Measurements from ENCODE around the gene MRPL55.

Gene MRPL55

GRCh38 chr1:228109073-228109961, at the start of gene MRPL55:
MRPL55 (minus strand) TSS chr1:228109299; CDS start chr1:228108260, 1,039 bp downstream.
- Histone ChIP-seq H3K27ac (ENCODE audit: low read length) (peak within 1 kb of the TSS; percentile 18), H3K4me1 (ENCODE audit: insufficient read depth, low read length) (peaks cover 4% of the 10 kb centered on the region), H3K9me3 (ENCODE audit: insufficient read depth, low read depth, low read length) (no peaks in the 10 kb centered on the region), H3K4me3 (ENCODE audit: low read length) (peak within 1 kb of the TSS; percentile 98), H3K9ac (ENCODE audit: low read depth, low read length) (peak within 1 kb of the TSS; percentile 94), H3K27me3 (ENCODE audit: insufficient read depth, low read length) (peaks cover 15% of the 10 kb centered on the region; the same call in 1 of the 2 replicates), H3K36me3 (ENCODE audit: insufficient read depth, low read depth, low read length) (peaks cover 21% of the 10 kb centered on the region)

GRCh38 chr1:228158151-228159007, 49.3 kb upstream of the MRPL55 start:
- peaks cover 4% of the 10 kb centered on the region; the same call in 1 of the 2 replicates for H3K4me1 ChIP-seq (ENCODE audit: insufficient read depth, low read length)
- no peak overlapping the region for H3K27ac ChIP-seq (ENCODE audit: low read length)
- H3K27me3 ChIP-seq (ENCODE audit: insufficient read depth, low read length), result no peaks in the 10 kb centered on the region; the same call in 1 of the 2 replicates
- H3K4me3 ChIP-seq (ENCODE audit: low read length), result no peak overlapping the region
- H3K9ac ChIP-seq (ENCODE audit: low read depth, low read length), result no peak overlapping the region
- H3K36me3 ChIP-seq (ENCODE audit: insufficient read depth, low read depth, low read length), result no peaks in the 10 kb centered on the region
- no peaks in the 10 kb centered on the region for H3K9me3 ChIP-seq (ENCODE audit: insufficient read depth, low read depth, low read length)

- Histone ChIP-seq H3K4me1 (ENCODE audit: insufficient read depth, low read length) (peaks cover 4% of the 10 kb centered on the region; the same call in 1 of the 2 replicates), H3K4me3 (ENCODE audit: low read length) (no peak overlapping the region), H3K27me3 (ENCODE audit: insufficient read depth, low read length) (no peaks in the 10 kb centered on the region; the same call in 1 of the 2 replicates), H3K36me3 (ENCODE audit: insufficient read depth, low read depth, low read length) (no peaks in the 10 kb centered on the region), H3K9ac (ENCODE audit: low read depth, low read length) (no peak overlapping the region), H3K27ac (ENCODE audit: low read length) (no peak overlapping the region), H3K9me3 (ENCODE audit: insufficient read depth, low read depth, low read length) (no peaks in the 10 kb centered on the region)
These were observed 48.6 kb upstream of the MRPL55 start for GRCh38 chr1:228157729-228158126.

GRCh38 chr1:228156941-228157728, 48.0 kb upstream of the MRPL55 start:
- Histone ChIP-seq H3K27me3 (ENCODE audit: insufficient read depth, low read length) (no peaks in the 10 kb centered on the region; the same call in 1 of the 2 replicates), H3K27ac (ENCODE audit: low read length) (no peak overlapping the region), H3K4me1 (ENCODE audit: insufficient read depth, low read length) (no peaks in the 10 kb centered on the region; the same call in 1 of the 2 replicates), H3K9me3 (ENCODE audit: insufficient read depth, low read depth, low read length) (no peaks in the 10 kb centered on the region), H3K4me3 (ENCODE audit: low read length) (no peak overlapping the region), H3K36me3 (ENCODE audit: insufficient read depth, low read depth, low read length) (no peaks in the 10 kb centered on the region), H3K9ac (ENCODE audit: low read depth, low read length) (no peak overlapping the region)

- Histone ChIP-seq H3K9ac (ENCODE audit: low read depth, low read length) (no peak overlapping the region), H3K4me3 (ENCODE audit: low read length) (no peak overlapping the region), H3K4me1 (ENCODE audit: insufficient read depth, low read length) (no peaks in the 10 kb centered on the region), H3K9me3 (ENCODE audit: insufficient read depth, low read depth, low read length) (no peaks in the 10 kb centered on the region), H3K27me3 (ENCODE audit: insufficient read depth, low read length) (no peaks in the 10 kb centered on the region; the same call in 1 of the 2 replicates), H3K27ac (ENCODE audit: low read length) (no peak overlapping the region), H3K36me3 (ENCODE audit: insufficient read depth, low read depth, low read length) (no peaks in the 10 kb centered on the region)
These were observed 47.4 kb upstream of the MRPL55 start for GRCh38 chr1:228156515-228156881.

GRCh38 chr1:228155596-228156514, 46.8 kb upstream of the MRPL55 start:
- Histone ChIP-seq H3K36me3 (ENCODE audit: insufficient read depth, low read depth, low read length) (no peaks in the 10 kb centered on the region), H3K27me3 (ENCODE audit: insufficient read depth, low read length) (no peaks in the 10 kb centered on the region; the same call in 1 of the 2 replicates), H3K9me3 (ENCODE audit: insufficient read depth, low read depth, low read length) (no peaks in the 10 kb centered on the region), H3K27ac (ENCODE audit: low read length) (no peak overlapping the region), H3K4me1 (ENCODE audit: insufficient read depth, low read length) (no peaks in the 10 kb centered on the region), H3K9ac (ENCODE audit: low read depth, low read length) (no peak overlapping the region), H3K4me3 (ENCODE audit: low read length) (no peak overlapping the region)

GRCh38 chr1:228154670-228155571, 45.8 kb upstream of the MRPL55 start:
- Histone ChIP-seq H3K9ac (ENCODE audit: low read depth, low read length) (no peak overlapping the region), H3K4me3 (ENCODE audit: low read length) (no peak overlapping the region), H3K9me3 (ENCODE audit: insufficient read depth, low read depth, low read length) (no peaks in the 10 kb centered on the region), H3K36me3 (ENCODE audit: insufficient read depth, low read depth, low read length) (no peaks in the 10 kb centered on the region), H3K4me1 (ENCODE audit: insufficient read depth, low read length) (no peaks in the 10 kb centered on the region), H3K27me3 (ENCODE audit: insufficient read depth, low read length) (no peaks in the 10 kb centered on the region), H3K27ac (ENCODE audit: low read length) (no peak overlapping the region)

- Histone ChIP-seq H3K9ac (ENCODE audit: low read depth, low read length) (no peak overlapping the region), H3K4me3 (ENCODE audit: low read length) (no peak overlapping the region)
These were observed 45.0 kb upstream of the MRPL55 start for GRCh38 chr1:228154021-228154669.

GRCh38 chr1:228152918-228153258, 43.8 kb upstream of the MRPL55 start:
- no peaks in the 10 kb centered on the region for H3K4me1 ChIP-seq (ENCODE audit: insufficient read depth, low read length)
- no peak overlapping the region for H3K9ac ChIP-seq (ENCODE audit: low read depth, low read length)
- H3K9me3 ChIP-seq (ENCODE audit: insufficient read depth, low read depth, low read length), result no peaks in the 10 kb centered on the region
- H3K27ac ChIP-seq (ENCODE audit: low read length), result no peak overlapping the region
- no peak overlapping the region for H3K4me3 ChIP-seq (ENCODE audit: low read length)
- no peaks in the 10 kb centered on the region for H3K36me3 ChIP-seq (ENCODE audit: insufficient read depth, low read depth, low read length)
- H3K27me3 ChIP-seq (ENCODE audit: insufficient read depth, low read length), result no peaks in the 10 kb centered on the region

More at GRCh38 chr1:228154021-228154669, 45.0 kb upstream of the MRPL55 start:
- Histone ChIP-seq H3K27me3 (ENCODE audit: insufficient read depth, low read length) (no peaks in the 10 kb centered on the region), H3K4me1 (ENCODE audit: insufficient read depth, low read length) (no peaks in the 10 kb centered on the region), H3K27ac (ENCODE audit: low read length) (no peak overlapping the region), H3K36me3 (ENCODE audit: insufficient read depth, low read depth, low read length) (no peaks in the 10 kb centered on the region), H3K9me3 (ENCODE audit: insufficient read depth, low read depth, low read length) (no peaks in the 10 kb centered on the region)
